Coronary artery (tissue), 2 donors: Measurements from ENCODE around the gene SLC39A8.
"Not testable (repeated sequence)": the region's sequence is repeated elsewhere in the genome, so short reads cannot be mapped to it uniquely, and the experiment has no call there.

Experiments used
- DNase-seq: peaks from one replicate; pipeline ENCODE4 v3.0.0-alpha.2; 2017; ENCODE audit warnings: low spot score
- H3K27ac ChIP-seq, 2 donors: fragments of 200-600 bp; sonication (generic); one replicate each; pipeline ENCODE4 v1.5.1; 2016 to 2019
- H3K4me3 ChIP-seq: fragments of 200-600 bp; sonication (generic); 2 replicates; pipeline ENCODE4 v1.5.1; 2016; ENCODE audit warnings: mild to moderate bottlenecking, moderate library complexity
- TF ChIP-seq, protein P1 (sequence below): fragments of 200-600 bp; sonication (generic); IDR thresholded peaks from one replicate; pipeline ENCODE4 v1.5.1; 2019; ENCODE audit warnings: antibody characterized with exemption

SLC39A8 gene

DNA sequence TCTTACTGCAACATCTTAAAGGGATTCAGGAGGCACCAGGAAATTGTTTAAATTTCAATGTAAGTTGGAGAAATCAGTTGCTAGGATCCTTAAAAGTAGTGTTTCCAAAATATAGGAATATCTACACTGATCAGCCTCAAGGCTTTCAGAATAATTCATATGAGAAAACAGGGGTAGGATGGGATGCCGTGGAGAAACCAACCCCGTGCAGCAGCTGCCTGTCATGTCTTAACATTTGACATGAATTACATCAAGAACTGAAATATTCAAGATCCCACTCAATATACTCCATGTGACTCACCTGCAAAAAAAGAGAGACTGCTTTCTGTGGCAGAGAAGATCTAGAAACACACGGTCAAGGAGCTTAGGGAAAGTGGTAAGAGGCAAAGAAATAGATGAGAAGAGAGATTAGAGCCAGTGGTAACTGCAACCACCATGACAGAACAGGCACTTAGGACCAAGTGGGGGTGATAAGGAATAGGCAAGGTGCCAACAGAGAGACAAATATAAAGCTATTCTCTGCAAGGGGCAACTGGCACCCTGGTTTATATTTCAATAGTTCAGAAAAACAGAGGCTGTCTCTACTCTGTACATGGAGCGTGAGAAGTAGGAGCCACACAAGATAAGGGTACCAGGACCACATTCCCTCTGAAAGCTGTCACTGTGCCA lies 64.0 kb downstream of the SLC39A8 start:
- TF ChIP-seq, protein P1, sequence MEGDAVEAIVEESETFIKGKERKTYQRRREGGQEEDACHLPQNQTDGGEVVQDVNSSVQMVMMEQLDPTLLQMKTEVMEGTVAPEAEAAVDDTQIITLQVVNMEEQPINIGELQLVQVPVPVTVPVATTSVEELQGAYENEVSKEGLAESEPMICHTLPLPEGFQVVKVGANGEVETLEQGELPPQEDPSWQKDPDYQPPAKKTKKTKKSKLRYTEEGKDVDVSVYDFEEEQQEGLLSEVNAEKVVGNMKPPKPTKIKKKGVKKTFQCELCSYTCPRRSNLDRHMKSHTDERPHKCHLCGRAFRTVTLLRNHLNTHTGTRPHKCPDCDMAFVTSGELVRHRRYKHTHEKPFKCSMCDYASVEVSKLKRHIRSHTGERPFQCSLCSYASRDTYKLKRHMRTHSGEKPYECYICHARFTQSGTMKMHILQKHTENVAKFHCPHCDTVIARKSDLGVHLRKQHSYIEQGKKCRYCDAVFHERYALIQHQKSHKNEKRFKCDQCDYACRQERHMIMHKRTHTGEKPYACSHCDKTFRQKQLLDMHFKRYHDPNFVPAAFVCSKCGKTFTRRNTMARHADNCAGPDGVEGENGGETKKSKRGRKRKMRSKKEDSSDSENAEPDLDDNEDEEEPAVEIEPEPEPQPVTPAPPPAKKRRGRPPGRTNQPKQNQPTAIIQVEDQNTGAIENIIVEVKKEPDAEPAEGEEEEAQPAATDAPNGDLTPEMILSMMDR, result no peak
- no peak for DNase-seq
- H3K4me3 ChIP-seq, result no peak overlapping the region
- no peak overlapping the region for H3K27ac ChIP-seq

DNA sequence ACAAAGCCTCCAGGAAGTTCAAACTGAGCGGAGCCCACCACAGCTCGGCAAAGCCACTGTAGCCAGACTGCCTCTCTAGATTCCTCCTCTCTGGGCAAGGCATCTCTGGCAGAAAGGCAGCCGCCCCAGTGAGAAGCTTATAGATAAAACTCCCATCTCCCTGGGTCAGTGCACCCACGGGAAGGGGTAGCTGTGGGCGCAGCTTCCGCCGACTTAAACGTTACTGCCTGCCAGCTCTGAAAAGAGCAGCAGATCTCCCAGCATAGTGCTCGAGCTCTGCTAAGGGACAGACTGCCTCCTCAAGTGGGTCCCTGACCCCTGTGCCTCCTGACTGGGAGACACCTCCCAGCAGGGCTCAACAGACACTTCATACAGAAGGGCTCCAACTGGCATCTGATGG lies 72.0 kb downstream of the SLC39A8 start:
- H3K27ac ChIP-seq, H3K4me3 ChIP-seq, DNase-seq: not testable (repeated sequence)

DNA sequence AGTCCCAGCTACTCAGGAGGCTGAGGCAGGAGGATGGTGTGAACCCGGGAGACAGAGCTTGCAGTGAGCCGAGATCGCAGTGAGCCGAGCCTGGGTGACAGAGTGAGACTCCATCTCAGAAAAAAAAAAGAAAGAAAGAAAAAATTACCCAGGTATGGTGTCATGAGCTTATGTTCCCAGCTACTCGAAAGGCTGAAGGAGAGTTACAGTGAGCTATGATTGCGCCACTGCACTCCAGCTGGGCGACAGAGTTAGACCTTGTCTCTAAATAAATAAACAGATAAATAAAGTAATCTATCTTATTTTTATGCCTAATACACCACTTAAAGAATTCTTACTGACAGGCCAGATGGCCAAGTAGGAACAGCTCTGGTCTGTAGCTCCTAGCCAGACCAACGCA lies 73.0 kb downstream of the SLC39A8 start:
- TF ChIP-seq, protein P1, result no peak
- Histone ChIP-seq H3K4me3 (no peak overlapping the region), H3K27ac (no peak overlapping the region)
- no peak for DNase-seq

DNA sequence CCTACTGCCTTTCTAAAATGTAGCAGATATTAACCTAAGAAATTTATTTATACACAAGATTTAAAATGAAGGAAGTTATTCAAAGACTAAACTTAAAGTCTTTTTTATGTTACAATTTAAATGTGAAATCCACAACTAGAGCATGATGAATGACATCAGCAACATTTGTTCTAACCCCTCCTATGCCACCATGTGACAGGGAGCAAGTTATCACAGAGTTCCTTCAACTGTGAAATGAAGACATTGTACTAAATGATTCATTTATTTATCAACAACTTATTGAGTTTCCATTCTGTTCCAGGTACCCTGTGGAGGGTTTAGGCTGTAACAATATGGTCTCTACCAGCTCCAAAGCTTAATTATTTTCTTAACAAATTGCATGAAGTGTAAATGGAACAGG lies 76.9 kb downstream of the SLC39A8 start:
- H3K4me3 ChIP-seq, result no peak overlapping the region
- TF ChIP-seq, protein P1, result no peak
- DNase-seq, result no peak
- no peak overlapping the region for H3K27ac ChIP-seq

DNA sequence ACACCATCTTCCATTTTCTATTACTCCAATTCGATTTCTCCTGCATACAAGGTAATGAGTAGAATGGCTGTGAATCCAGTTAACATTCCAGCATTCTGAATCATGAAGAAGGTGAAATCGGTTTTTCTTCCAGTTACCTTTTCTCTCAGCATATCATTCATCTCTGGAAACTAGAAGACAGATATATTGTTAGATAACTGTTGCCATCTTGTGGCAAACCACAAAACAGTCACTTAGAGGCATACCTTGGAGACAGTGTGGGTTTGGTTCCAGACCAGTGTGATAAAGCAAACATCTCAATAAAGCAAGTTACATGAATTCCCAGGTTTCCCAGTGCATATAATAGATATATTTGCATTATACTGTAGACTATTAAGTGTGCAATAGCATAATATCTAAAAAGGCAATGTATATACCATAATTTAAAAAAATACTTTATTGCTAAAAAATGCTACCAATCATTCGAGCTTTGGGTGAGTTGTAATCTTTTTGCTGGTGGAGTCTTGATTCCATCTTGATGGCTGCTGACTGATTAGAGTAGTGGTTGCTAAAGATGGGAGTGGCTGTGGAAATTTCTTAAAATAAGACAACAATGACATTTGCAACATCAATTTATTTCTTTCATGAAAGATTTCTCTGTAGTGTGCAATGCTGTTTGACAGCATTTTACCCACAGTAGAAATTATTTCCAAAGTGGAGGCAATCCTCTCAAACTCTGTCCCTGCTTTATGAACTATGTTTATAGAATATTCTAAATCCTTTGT lies 82.1 kb downstream of the SLC39A8 start:
- TF ChIP-seq, protein P1, result no peak
- DNase-seq, result no peak
- Histone ChIP-seq H3K27ac (no peak overlapping the region), H3K4me3 (no peak overlapping the region)

DNA sequence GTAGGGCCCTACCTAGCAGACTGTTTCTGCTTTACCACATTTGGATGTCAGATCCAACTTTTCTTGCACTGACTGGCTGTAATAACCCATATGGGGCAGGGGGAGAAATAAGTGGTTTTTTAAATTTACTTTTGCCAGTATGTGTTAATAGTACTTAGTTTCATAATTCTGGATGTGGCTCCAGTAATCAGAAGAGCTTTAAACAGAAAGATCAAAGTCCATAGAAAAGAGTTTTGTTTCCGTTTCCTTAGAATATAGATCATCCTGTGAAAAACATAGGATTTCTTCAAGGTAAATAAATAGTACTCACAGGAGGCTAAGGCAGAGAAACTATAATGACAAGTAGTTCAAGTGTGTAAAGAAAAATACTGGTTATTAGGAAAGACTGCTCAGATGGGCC lies 85.6 kb downstream of the SLC39A8 start:
- Histone ChIP-seq H3K4me3 (no peak overlapping the region), H3K27ac (no peak overlapping the region)
- TF ChIP-seq, protein P1, result no peak
- DNase-seq, result no peak

DNA sequence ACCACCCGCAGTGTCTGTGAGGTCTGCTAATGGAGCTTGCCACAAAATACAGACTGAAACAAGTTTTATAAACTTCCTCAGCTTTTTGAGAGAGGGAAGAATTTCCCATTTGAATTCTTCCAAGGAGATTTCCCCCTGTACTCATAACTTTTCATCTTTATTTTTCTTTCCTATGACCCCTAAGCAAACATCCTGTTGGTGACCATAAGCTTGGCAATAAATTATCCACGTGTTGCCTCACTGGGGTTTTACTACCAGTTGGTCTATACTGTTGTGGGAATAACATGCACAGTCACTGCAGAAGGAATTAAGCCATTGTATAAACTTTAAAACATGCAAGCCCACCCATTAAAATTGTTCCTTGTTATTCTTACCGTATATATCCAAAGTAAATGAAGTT lies 86.2 kb downstream of the SLC39A8 start:
- TF ChIP-seq, protein P1, result no peak
- no peak for DNase-seq
- Histone ChIP-seq H3K27ac (no peak overlapping the region), H3K4me3 (no peak overlapping the region)
